ENCODE results near the gene OGFR.

DNA sequence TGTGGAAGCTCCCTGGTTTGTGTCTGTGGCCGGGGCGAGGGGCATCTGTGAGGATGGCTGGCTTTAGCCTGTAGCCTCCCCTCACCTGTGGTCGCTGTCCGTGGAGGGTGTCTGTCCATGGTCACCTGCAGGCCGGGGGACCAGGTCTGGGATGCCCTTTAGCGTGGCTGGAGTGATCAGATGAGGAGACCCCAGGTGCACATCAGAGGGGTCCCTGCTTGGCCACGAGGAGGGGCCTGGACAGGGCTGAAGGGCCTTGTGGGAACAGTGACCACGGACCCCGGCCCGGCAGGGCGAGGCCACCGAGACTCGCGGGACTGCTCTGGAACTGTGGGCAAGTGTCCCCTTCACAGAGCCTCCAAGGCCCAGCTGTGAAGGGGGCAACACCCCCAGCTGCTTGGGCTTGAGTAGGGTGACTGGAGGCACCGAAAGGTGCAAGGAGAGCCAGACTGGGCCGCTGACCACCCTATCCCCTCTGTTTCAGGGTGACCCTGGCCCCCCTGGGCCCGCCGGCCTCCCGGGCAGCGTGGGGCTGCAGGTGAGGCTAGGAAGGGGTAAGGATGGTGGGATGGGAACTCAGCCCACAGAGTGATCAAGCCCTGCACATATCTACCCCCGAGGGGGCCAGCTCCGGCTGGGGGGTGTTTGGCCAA is 20.8 kb downstream of the OGFR start:
- TF ChIP-seq POLR2A (IDR thresholded peaks at IDR 0.05; ENCODE audit: extremely low read depth, insufficient read length) (no peak), CTCF (IDR thresholded peaks at IDR 0.05; ENCODE audit: low read depth, low read length) (no peak)
- TF ChIP-seq, protein P1, sequence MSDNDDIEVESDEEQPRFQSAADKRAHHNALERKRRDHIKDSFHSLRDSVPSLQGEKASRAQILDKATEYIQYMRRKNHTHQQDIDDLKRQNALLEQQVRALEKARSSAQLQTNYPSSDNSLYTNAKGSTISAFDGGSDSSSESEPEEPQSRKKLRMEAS (IDR thresholded peaks at IDR 0.05; ENCODE audit: low read depth, low read length) = no peak

Data from NB4 (cell line).